Neuronal stem cell (in vitro differentiated cells): ENCODE data around the gene TBKBP1.

ENCODE experiments used
- DNase-seq: peaks from one replicate; pipeline ENCODE4 v3.0.0-alpha.2; 2013; ENCODE audit warnings: low spot score
- H2AFZ ChIP-seq: one replicate; pipeline ENCODE4 v1.6.1; 2013; ENCODE audit warnings: mild to moderate bottlenecking, low read length, inconsistent platforms
- H2AK5ac ChIP-seq: 2 replicates; pipeline ENCODE4 v1.6.1; 2013; ENCODE audit warnings: low read depth, mild to moderate bottlenecking, inconsistent platforms, low read length, moderate library complexity, mixed read lengths
- H2BK120ac ChIP-seq: 2 replicates; pipeline ENCODE4 v1.6.1; 2013; ENCODE audit warnings: low read depth, mild to moderate bottlenecking, inconsistent platforms, low read length, moderate library complexity, mixed read lengths
- H2BK12ac ChIP-seq: one replicate; pipeline ENCODE4 v1.6.1; 2013; ENCODE audit warnings: low read length, inconsistent platforms
- H2BK15ac ChIP-seq: 2 replicates; pipeline ENCODE4 v1.6.1; 2013; ENCODE audit warnings: mild to moderate bottlenecking, low read length, inconsistent platforms, mixed read lengths
- H2BK5ac ChIP-seq: one replicate; pipeline ENCODE4 v1.6.1; 2013; ENCODE audit warnings: inconsistent platforms, mild to moderate bottlenecking, low read length, moderate library complexity
- H3K14ac ChIP-seq: one replicate; pipeline ENCODE4 v1.6.1; 2013; ENCODE audit warnings: low read length, inconsistent platforms
- H3K18ac ChIP-seq: 2 replicates; pipeline ENCODE4 v1.6.1; 2013; ENCODE audit warnings: low read length, inconsistent platforms
- H3K23ac ChIP-seq: 2 replicates; pipeline ENCODE4 v1.6.1; 2013; ENCODE audit warnings: low read depth, mild to moderate bottlenecking, mixed read lengths, low read length, inconsistent platforms; ENCODE audit not compliant: poor library complexity
- H3K27ac ChIP-seq: replicated peaks from 3 replicates; pipeline ENCODE4 v1.5.1; 2013; ENCODE audit warnings: low read length, inconsistent platforms
- H3K27me3 ChIP-seq, 3 experiments: 2 replicates each; pipeline ENCODE4 v1.6.1; 2013; ENCODE audit warnings: low read length in 3 of 3, mild to moderate bottlenecking in 2 of 3, inconsistent platforms in 1 of 3, low read depth in 1 of 3, mixed read lengths in 1 of 3, moderate library complexity in 1 of 3; ENCODE audit not compliant: control insufficient read depth in 3 of 3, insufficient read depth in 3 of 3
- H3K36me3 ChIP-seq, 2 donors: replicated peaks in 1 of 2; 2 replicates each; pipeline ENCODE4 v1.6.1; 2013; ENCODE audit warnings: low read length in 2 of 2; ENCODE audit not compliant: control insufficient read depth in 2 of 2, insufficient read depth in 2 of 2
- H3K4ac ChIP-seq: 2 replicates; pipeline ENCODE4 v1.6.1; 2013; ENCODE audit warnings: inconsistent platforms, mild to moderate bottlenecking, low read length, moderate library complexity
- H3K4me1 ChIP-seq, 2 donors: 1 replicate in 1 of 2; 2 replicates in 1 of 2; pipeline ENCODE4 v1.6.1; 2013; ENCODE audit warnings: low read length in 2 of 2, low read depth in 1 of 2; ENCODE audit not compliant: control insufficient read depth in 2 of 2, insufficient read depth in 1 of 2
- H3K4me2 ChIP-seq: one replicate; pipeline ENCODE4 v1.6.1; 2013; ENCODE audit warnings: mild to moderate bottlenecking, low read length, inconsistent platforms; ENCODE audit not compliant: insufficient read depth, poor library complexity, severe bottlenecking
- H3K4me3 ChIP-seq, 2 donors: 2 replicates each; pipeline ENCODE4 v1.5.1; 2013; ENCODE audit warnings: low read length in 2 of 2, mild to moderate bottlenecking in 2 of 2, inconsistent platforms in 1 of 2, moderate library complexity in 1 of 2
- H3K79me1 ChIP-seq: one replicate; pipeline ENCODE4 v1.6.1; 2013; ENCODE audit warnings: low read depth, mild to moderate bottlenecking, inconsistent platforms, low read length, moderate library complexity
- H3K9ac ChIP-seq: one replicate; pipeline ENCODE4 v1.6.1; 2013; ENCODE audit warnings: mild to moderate bottlenecking, low read depth, low read length, inconsistent platforms; ENCODE audit not compliant: poor library complexity
- H3K9me3 ChIP-seq, 2 donors: replicated peaks in 1 of 2; 2 replicates each; pipeline versions ENCODE3 to v1.6.1; 2013; ENCODE audit warnings: low read length in 2 of 2, mild to moderate bottlenecking in 2 of 2, inconsistent platforms in 1 of 2, low read depth in 1 of 2, mixed read lengths in 1 of 2, moderate library complexity in 1 of 2; ENCODE audit not compliant: control insufficient read depth in 2 of 2, insufficient read depth in 1 of 2
- H4K8ac ChIP-seq: one replicate; pipeline ENCODE4 v1.6.1; 2013; ENCODE audit warnings: low read depth, mild to moderate bottlenecking, inconsistent platforms, low read length, moderate library complexity
- H4K91ac ChIP-seq: one replicate; pipeline ENCODE4 v1.6.1; 2013; ENCODE audit warnings: low read length, low read depth, mild to moderate bottlenecking, inconsistent platforms; ENCODE audit not compliant: poor library complexity
- WGBS, 2 donors: extraction: QIAGEN DNeasy Blood & Tissue Kit; methylation state at CpG; one replicate each; pipeline ENCODE4 v1.1.7; 2013; ENCODE audit warnings: missing lambda C conversion rate in 2 of 2, mixed read lengths in 1 of 2; ENCODE audit not compliant: insufficient read length in 2 of 2, insufficient replicate concordance in 1 of 2; ENCODE audit errors: extremely low coverage in 2 of 2; 5-methylcytosine and 5-hydroxymethylcytosine counted together

Gene TBKBP1

DNA sequence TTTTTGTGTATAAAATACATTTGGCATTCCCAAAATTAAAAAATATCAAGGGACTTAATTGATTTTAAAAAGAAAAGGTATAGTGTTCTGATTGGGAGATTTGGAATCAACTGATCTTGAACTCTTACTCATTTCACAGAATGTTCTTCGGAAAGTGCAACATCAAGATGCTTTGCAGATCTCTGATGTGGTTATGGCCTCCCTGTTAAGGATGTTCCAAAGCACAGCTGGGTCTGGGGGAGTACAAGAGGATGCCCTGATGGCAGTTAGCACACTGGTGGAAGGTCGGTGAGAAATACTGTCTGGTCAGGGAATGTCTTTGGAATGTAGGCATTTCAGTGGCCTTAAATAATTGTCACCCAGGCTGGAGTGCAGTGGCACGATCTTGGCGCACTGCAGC lies 19.5 kb upstream of the TBKBP1 start:
- Histone ChIP-seq H3K4ac (no peak overlapping the region), H2AK5ac (no peak overlapping the region), H3K23ac (no peak overlapping the region), H2BK5ac (no peak overlapping the region), H3K4me1 (no peaks in the 10 kb centered on the region), H3K27me3 (no peaks in the 10 kb centered on the region), H3K4me2 (no peak overlapping the region), H3K79me1 (no peaks in the 10 kb centered on the region), H3K36me3 (peaks cover 62 to 100% of the 10 kb centered on the region in 2 donors), H3K9me3 (no peaks in the 10 kb centered on the region), H3K4me3 (no peak overlapping the region), H3K27ac (no peak overlapping the region), H2BK12ac (no peak overlapping the region), H2BK15ac (no peak overlapping the region), H3K14ac (no peak overlapping the region), H4K91ac (no peak overlapping the region), H3K18ac (no peak overlapping the region), H3K9ac (no peak overlapping the region), H2AFZ (no peak overlapping the region), H2BK120ac (no peak overlapping the region), H4K8ac (no peak overlapping the region)
- no CpG with 5 or more reads among the region's 4 CpGs for WGBS, 2 donors
- DNase-seq = no peak

GRCh38 chr17:47675380-47676198 lies 18.4 kb upstream of the TBKBP1 start:
- no peaks in the 10 kb centered on the region for H3K27me3 ChIP-seq
- H3K79me1 ChIP-seq = no peaks in the 10 kb centered on the region
- H3K18ac ChIP-seq = no peak overlapping the region
- H3K4ac ChIP-seq = no peak overlapping the region
- no peak overlapping the region for H4K91ac ChIP-seq
- WGBS, 2 donors = no CpG with 5 or more reads among the region's 2 CpGs
- H2BK5ac ChIP-seq = no peak overlapping the region
- no peak for DNase-seq
- no peak overlapping the region for H2AK5ac ChIP-seq
- no peak overlapping the region for H2AFZ ChIP-seq
- H3K4me3 ChIP-seq = no peak overlapping the region
- H3K9ac ChIP-seq = no peak overlapping the region
- H3K27ac ChIP-seq = no peak overlapping the region
- H3K4me2 ChIP-seq = no peak overlapping the region
- no peak overlapping the region for H4K8ac ChIP-seq
- H3K9me3 ChIP-seq = no peaks in the 10 kb centered on the region
- no peak overlapping the region for H3K14ac ChIP-seq
- no peak overlapping the region for H2BK15ac ChIP-seq
- H3K23ac ChIP-seq = no peak overlapping the region
- H2BK12ac ChIP-seq = no peak overlapping the region
- peaks cover 61 to 100% of the 10 kb centered on the region in 2 donors for H3K36me3 ChIP-seq
- no peaks in the 10 kb centered on the region for H3K4me1 ChIP-seq
- no peak overlapping the region for H2BK120ac ChIP-seq

- H3K79me1 ChIP-seq = no peaks in the 10 kb centered on the region
- H4K91ac ChIP-seq = no peak overlapping the region
- no peak overlapping the region for H3K4ac ChIP-seq
- no peak overlapping the region for H2AK5ac ChIP-seq
- DNase-seq = no peak
- H4K8ac ChIP-seq = no peak overlapping the region
- no peak overlapping the region for H2BK5ac ChIP-seq
- WGBS, 2 donors = no CpG with 5 or more reads among the region's 4 CpGs
- no peak overlapping the region for H3K18ac ChIP-seq
- no peaks in the 10 kb centered on the region for H3K4me1 ChIP-seq
- no peak overlapping the region for H3K23ac ChIP-seq
- H3K36me3 ChIP-seq = peaks cover 62 to 100% of the 10 kb centered on the region in 2 donors
- H2BK12ac ChIP-seq = no peak overlapping the region
- H2AFZ ChIP-seq = no peak overlapping the region
- H3K14ac ChIP-seq = no peak overlapping the region
- H3K4me2 ChIP-seq = no peak overlapping the region
- no peak overlapping the region for H2BK120ac ChIP-seq
- no peaks in the 10 kb centered on the region for H3K27me3 ChIP-seq
- H3K9me3 ChIP-seq = no peaks in the 10 kb centered on the region
- H2BK15ac ChIP-seq = no peak overlapping the region
- H3K9ac ChIP-seq = no peak overlapping the region
- H3K27ac ChIP-seq = no peak overlapping the region
- no peak overlapping the region for H3K4me3 ChIP-seq
Measured at GRCh38 chr17:47676199-47676472, 17.8 kb upstream of the TBKBP1 start.

DNA sequence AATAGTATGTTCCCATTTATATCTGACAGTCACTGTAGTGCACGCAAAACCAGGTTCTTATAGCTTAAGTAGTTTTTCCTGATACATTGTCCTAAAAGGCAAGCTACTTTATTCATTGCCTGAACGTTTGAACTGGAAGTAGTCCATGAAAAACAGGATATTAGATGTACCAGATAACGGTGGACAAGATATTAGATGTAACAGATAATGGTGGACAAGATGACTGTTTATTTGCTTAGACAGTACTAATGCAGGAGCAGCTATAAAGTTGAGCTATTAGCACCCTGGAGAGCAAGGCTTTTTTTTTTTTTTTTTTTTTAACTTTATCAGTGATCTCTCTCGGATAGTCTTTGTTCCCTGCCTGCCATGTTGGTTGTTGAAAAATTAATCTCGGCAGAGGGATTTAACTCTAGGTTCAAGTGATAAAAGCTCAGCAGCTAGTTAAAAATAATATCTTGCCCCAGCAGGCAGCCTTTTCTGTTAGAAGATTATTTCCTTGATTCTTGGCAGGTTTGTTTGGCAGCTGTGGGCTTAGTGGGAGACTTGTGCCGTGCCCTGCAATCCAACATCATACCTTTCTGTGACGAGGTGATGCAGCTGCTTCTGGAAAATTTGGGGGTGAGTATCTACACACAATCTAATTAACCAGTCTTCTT lies 17.3 kb upstream of the TBKBP1 start:
- no peak overlapping the region for H3K4me3 ChIP-seq
- no peak overlapping the region for H3K9ac ChIP-seq
- no peak overlapping the region for H2AFZ ChIP-seq
- no peak overlapping the region for H2BK15ac ChIP-seq
- no peak overlapping the region for H2BK120ac ChIP-seq
- H3K27me3 ChIP-seq = no peaks in the 10 kb centered on the region
- no peak overlapping the region for H4K91ac ChIP-seq
- no peaks in the 10 kb centered on the region for H3K9me3 ChIP-seq
- H3K4me1 ChIP-seq = no peaks in the 10 kb centered on the region
- no peak overlapping the region for H3K4ac ChIP-seq
- H3K18ac ChIP-seq = no peak overlapping the region
- H3K14ac ChIP-seq = no peak overlapping the region
- H3K4me2 ChIP-seq = no peak overlapping the region
- peaks cover 63 to 100% of the 10 kb centered on the region in 2 donors for H3K36me3 ChIP-seq
- no peak overlapping the region for H2AK5ac ChIP-seq
- no peak overlapping the region for H2BK5ac ChIP-seq
- H4K8ac ChIP-seq = no peak overlapping the region
- H3K79me1 ChIP-seq = no peaks in the 10 kb centered on the region
- WGBS, 2 donors = no CpG with 5 or more reads among the region's 7 CpGs
- no peak for DNase-seq
- H2BK12ac ChIP-seq = no peak overlapping the region
- H3K23ac ChIP-seq = no peak overlapping the region
- H3K27ac ChIP-seq = no peak overlapping the region
